IMR-90 (cell line): ENCODE measurements around the gene TNS3. TPM values are rescaled to one million over a fixed set of nuclear protein-coding genes. Genes with fewer than 3 reads are reported as not detected.
A peak's percentile ranks its signal among the peaks of the same experiment; 100 is the strongest.

Source experiments
- ATAC-seq: fragments of 200-7000 bp; cut with Tn5 transposase; 2 replicates; pipeline ENCODE4 v1.9.1; 2020; ENCODE audit warnings: low read depth, mild to moderate bottlenecking, moderate library complexity
- BruUV-seq: library from RNA; stranded (reverse); fragments of 400-500 nt; replicated peaks from 2 replicates; lab custom pipeline; 2021; lab: Mats Ljungman, UMichigan
- CTCF ChIA-PET: fragments of 300-600 bp; formaldehyde crosslinking; extraction: SDS; loops from one replicate; lab custom pipeline; 2021; ENCODE audit warnings: antibody characterized with exemption; lab: Yijun Ruan, JAX
- POLR2A ChIA-PET: fragments of 300-600 bp; sonication (Branson Sonifier 250); formaldehyde crosslinking; loops from one replicate; lab custom pipeline; 2022; ENCODE audit warnings: antibody characterized with exemption; ENCODE audit not compliant: unreplicated experiment; lab: Charles Lee
- DNase-seq: peaks from one replicate; pipeline ENCODE4 v3.0.0; 2013
- H2AFZ ChIP-seq: replicated peaks from 2 replicates; pipeline ENCODE3; 2013; ENCODE audit warnings: low read length, mild to moderate bottlenecking; ENCODE audit not compliant: poor library complexity
- H2AK5ac ChIP-seq: 2 replicates; pipeline ENCODE4 v1.6.1; 2013; ENCODE audit warnings: low read depth, low read length, inconsistent platforms
- H2AK9ac ChIP-seq: replicated peaks from 2 replicates; pipeline ENCODE3; 2013; ENCODE audit warnings: mild to moderate bottlenecking, low read depth, low read length, moderate library complexity; ENCODE audit not compliant: poor library complexity
- H2BK120ac ChIP-seq: 2 replicates; pipeline ENCODE4 v1.6.1; 2013; ENCODE audit warnings: low read depth, low read length, inconsistent platforms
- H2BK15ac ChIP-seq: 3 replicates; pipeline ENCODE4 v1.6.1; 2013; ENCODE audit warnings: low read depth, low read length, inconsistent platforms
- H2BK20ac ChIP-seq: 2 replicates; pipeline ENCODE4 v1.6.1; 2013; ENCODE audit warnings: low read depth, mild to moderate bottlenecking, inconsistent platforms, low read length, moderate library complexity
- H2BK5ac ChIP-seq: 2 replicates; pipeline ENCODE4 v1.6.1; 2013; ENCODE audit warnings: mild to moderate bottlenecking, low read depth, low read length, inconsistent platforms; ENCODE audit not compliant: poor library complexity, severe bottlenecking
- H3K14ac ChIP-seq: replicated peaks from 2 replicates; pipeline ENCODE4 v1.6.1; 2013; ENCODE audit warnings: low read depth, low read length, inconsistent platforms
- H3K18ac ChIP-seq: 2 replicates; pipeline ENCODE4 v1.6.1; 2013; ENCODE audit warnings: low read depth, low read length, control low read depth
- H3K23ac ChIP-seq: 2 replicates; pipeline ENCODE4 v1.6.1; 2013; ENCODE audit warnings: low read depth, low read length, inconsistent platforms
- H3K27ac ChIP-seq: 2 replicates; pipeline ENCODE4 v1.5.1; 2013; ENCODE audit warnings: mild to moderate bottlenecking, control low read depth, low read length; ENCODE audit not compliant: insufficient read depth
- H3K27me3 ChIP-seq: 2 replicates; pipeline ENCODE4 v1.6.1; 2013; ENCODE audit warnings: low read length; ENCODE audit not compliant: control insufficient read depth, insufficient read depth
- H3K36me3 ChIP-seq: 2 replicates; pipeline ENCODE4 v1.6.1; 2013; ENCODE audit warnings: low read length, mixed read lengths; ENCODE audit not compliant: control insufficient read depth, insufficient read depth
- H3K4ac ChIP-seq: 2 replicates; pipeline ENCODE4 v1.6.1; 2013; ENCODE audit warnings: low read depth, low read length, inconsistent platforms
- H3K4me1 ChIP-seq: 2 replicates; pipeline ENCODE4 v1.6.1; 2013; ENCODE audit warnings: low read length, mixed read lengths; ENCODE audit not compliant: control insufficient read depth, insufficient read depth
- H3K4me2 ChIP-seq: 2 replicates; pipeline ENCODE4 v1.6.1; 2013; ENCODE audit warnings: low read depth, mild to moderate bottlenecking, control low read depth, low read length, moderate library complexity
- H3K4me3 ChIP-seq: 2 replicates; pipeline ENCODE4 v1.5.1; 2013; ENCODE audit warnings: low read depth, mild to moderate bottlenecking, control low read depth, low read length, moderate library complexity; ENCODE audit not compliant: insufficient read depth
- H3K56ac ChIP-seq: 2 replicates; pipeline ENCODE4 v1.6.1; 2013; ENCODE audit warnings: low read length, inconsistent platforms; ENCODE audit not compliant: insufficient read depth; ENCODE audit errors: extremely low read depth
- H3K79me1 ChIP-seq, 2 experiments: 2 replicates each; pipeline ENCODE4 v1.6.1; 2013; ENCODE audit warnings: low read length in 2 of 2, inconsistent platforms in 1 of 2, low read depth in 1 of 2
- H3K9ac ChIP-seq: 2 replicates; pipeline ENCODE4 v1.6.1; 2013; ENCODE audit warnings: low read depth, low read length, control low read depth
- H3K9me1 ChIP-seq: 2 replicates; pipeline ENCODE4 v1.6.1; 2013; ENCODE audit warnings: low read length, inconsistent platforms; ENCODE audit not compliant: insufficient read depth
- H3K9me3 ChIP-seq: 2 replicates; pipeline ENCODE4 v1.6.1; 2013; ENCODE audit warnings: low read length; ENCODE audit not compliant: control insufficient read depth, insufficient read depth
- H4K20me1 ChIP-seq: 2 replicates; pipeline ENCODE4 v1.6.1; 2013; ENCODE audit warnings: low read length, inconsistent platforms; ENCODE audit not compliant: insufficient read depth
- H4K5ac ChIP-seq: 2 replicates; pipeline ENCODE4 v1.6.1; 2013; ENCODE audit warnings: mild to moderate bottlenecking, low read depth, low read length, control low read depth
- H4K8ac ChIP-seq, 2 experiments: 2 replicates each; pipeline ENCODE4 v1.6.1; 2013; ENCODE audit warnings: low read depth in 2 of 2, low read length in 2 of 2, control low read depth in 1 of 2, inconsistent platforms in 1 of 2
- H4K91ac ChIP-seq: 2 replicates; pipeline ENCODE4 v1.6.1; 2013; ENCODE audit warnings: low read depth, low read length, inconsistent platforms; ENCODE audit not compliant: insufficient read depth
- CEBPB ChIP-seq: IDR thresholded peaks from 2 replicates; pipeline ENCODE4 v1.6.1; 2012; ENCODE audit warnings: low read depth, low read length, improper control_type of control experiment
- CHD1 ChIP-seq: IDR thresholded peaks from 2 replicates; pipeline ENCODE4 v1.6.1; 2012; ENCODE audit warnings: low read depth, low read length, improper control_type of control experiment
- NFE2L2 ChIP-seq: fragments of 150-350 bp; IDR thresholded peaks from 2 replicates; pipeline ENCODE4 v1.6.1; 2016; ENCODE audit warnings: low read depth, mild to moderate bottlenecking, low read length
- POLR2A ChIP-seq: IDR thresholded peaks from 2 replicates; pipeline ENCODE4 v1.6.1; 2012; ENCODE audit warnings: mild to moderate bottlenecking, low read depth, low read length
- WGBS, 2 experiments: methylation state at CpG; one replicate each; pipeline versions ENCODE4 v1.1.5 to v1.1.7; 2013; ENCODE audit warnings: missing lambda C conversion rate in 2 of 2; ENCODE audit not compliant: insufficient read length in 1 of 2; ENCODE audit errors: extremely low coverage in 2 of 2; 5-methylcytosine and 5-hydroxymethylcytosine counted together
- dilution Hi-C: fragments of 300-500 bp; cut with HindIII; formaldehyde crosslinking; loops from one replicate; pipeline ENCODE4 v1.14.3; 2018; ENCODE audit warnings: low sequenced_read_pairs; ENCODE audit not compliant: unreplicated experiment
- in situ Hi-C: fragments of 300-500 bp; cut with MboI; formaldehyde crosslinking; loops from 3 replicates; pipeline ENCODE4 v1.14.3; 2019; ENCODE audit warnings: low sequenced_read_pairs, inconsistent platforms, mixed read lengths
- intact Hi-C: fragments of 100-400 bp; cut with micrococcal nuclease; formaldehyde crosslinking; loops from 2 replicates; pipeline ENCODE4 v1.10.0; 2022
- polyA plus RNA-seq, 3 experiments: library from polyadenylated mRNA; depleted of rRNA; stranded (reverse); fragments of >200 nt; gene quantifications; 2 replicates each; pipeline ENCODE4 v1.2.3, GENCODE V29; 2012; ENCODE audit warnings: low replicate concordance in 1 of 3
- total RNA-seq: library from RNA; depleted of rRNA; stranded (reverse); fragments of >200 nt; gene quantifications from 2 replicates; pipeline ENCODE4 v1.2.3, GENCODE V29; 2012
- TF ChIP-seq, protein P1 (sequence below): fragments of 150-350 bp; IDR thresholded peaks from 2 replicates; pipeline ENCODE4 v1.6.1; 2016; ENCODE audit warnings: low read depth, mild to moderate bottlenecking, low read length, moderate library complexity, borderline replicate concordance
- TF ChIP-seq, protein P2 (sequence below): conservative IDR thresholded peaks from 2 replicates; pipeline ENCODE4 v1.5.1; 2012; ENCODE audit warnings: mild to moderate bottlenecking, low read depth, low read length, improper control_type of control experiment

TNS3 gene
- total and polyA plus RNA-seq, 2 of the 4 experiments (the other 2 are of a cell fraction), result 64.3 to 79.2 TPM

DNA sequence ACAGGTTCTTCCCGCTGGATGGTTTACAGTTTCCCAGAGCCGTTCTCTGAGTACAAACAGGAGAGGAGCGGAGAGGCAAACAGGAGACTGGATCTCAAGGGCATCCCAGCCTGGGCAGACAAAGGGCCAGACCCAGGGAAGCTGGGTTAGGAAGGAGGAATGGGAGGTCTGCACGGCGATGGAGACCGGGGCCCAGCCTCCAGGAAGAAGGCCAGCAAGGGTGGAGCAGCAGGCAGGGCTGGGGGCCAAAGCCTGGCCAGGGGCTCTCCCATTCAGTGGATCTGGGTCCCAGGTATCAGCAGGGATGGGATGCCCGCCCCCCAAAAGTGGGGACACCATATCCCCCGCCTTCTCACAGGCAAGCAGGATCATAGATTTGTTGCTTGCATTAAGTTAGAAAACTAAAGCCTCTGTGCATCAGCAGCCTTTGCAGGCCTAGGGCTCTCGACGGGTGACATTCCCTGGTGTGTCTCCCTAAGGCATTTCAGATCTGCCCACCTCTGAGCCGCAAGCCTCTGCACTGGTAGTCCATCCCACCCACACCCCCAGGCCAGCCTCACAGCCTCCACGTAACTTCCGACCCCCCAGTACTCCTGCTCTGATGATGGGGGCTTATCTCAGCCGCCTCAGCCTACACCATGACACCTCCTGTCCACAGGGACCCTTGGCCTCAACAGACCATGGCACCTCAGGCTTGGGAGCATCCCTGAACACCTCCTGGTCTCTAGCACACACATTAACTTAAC lies 59.9 kb downstream of the TNS3 start:
- Histone ChIP-seq H4K91ac (peak overlapping the region; percentile 44), H3K36me3 (peaks cover 48% of the 10 kb centered on the region), H4K20me1 (peaks cover 53% of the 10 kb centered on the region; the same call in 1 of the 2 replicates), H2BK15ac (no peak overlapping the region), H3K4me2 (no peak overlapping the region), H3K9me1 (peaks cover 58% of the 10 kb centered on the region), H3K79me1 (peaks cover 34 to 88% of the 10 kb centered on the region in 2 experiments), H2BK20ac (no peak overlapping the region), H3K4me3 (no peak overlapping the region), H3K18ac (no peak overlapping the region), H3K23ac (no peak overlapping the region; the same call in 1 of the 2 replicates), H3K56ac (no peak overlapping the region), H2AK5ac (0 out of 2 replicates have a peak overlapping the region, but pooled peaks have one; percentile 20), H4K5ac (no peak overlapping the region), H2AFZ (peak overlapping the region; percentile 8), H3K27ac (no peak overlapping the region), H3K14ac (no peak overlapping the region), H3K4me1 (peaks cover 21% of the 10 kb centered on the region), H3K9ac (no peak overlapping the region), H2AK9ac (peak overlapping the region; percentile 23), H3K9me3 (no peaks in the 10 kb centered on the region), H3K4ac (peak overlapping the region; percentile 91; the same call in 1 of the 2 replicates), H3K27me3 (no peaks in the 10 kb centered on the region), H2BK5ac (no peak overlapping the region), H4K8ac (no peak overlapping the region), H2BK120ac (no peak overlapping the region; the same call in 1 of the 2 replicates)
- ChIA-PET CTCF (no interaction called here), POLR2A (no interaction called here)
- DNase-seq (no peak), ATAC-seq (no peak)
- BruUV-seq, result no TSS peak
- TF ChIP-seq NFE2L2 (no peak), CHD1 (no peak), POLR2A (no peak), CEBPB (no peak)
- TF ChIP-seq, protein P1, sequence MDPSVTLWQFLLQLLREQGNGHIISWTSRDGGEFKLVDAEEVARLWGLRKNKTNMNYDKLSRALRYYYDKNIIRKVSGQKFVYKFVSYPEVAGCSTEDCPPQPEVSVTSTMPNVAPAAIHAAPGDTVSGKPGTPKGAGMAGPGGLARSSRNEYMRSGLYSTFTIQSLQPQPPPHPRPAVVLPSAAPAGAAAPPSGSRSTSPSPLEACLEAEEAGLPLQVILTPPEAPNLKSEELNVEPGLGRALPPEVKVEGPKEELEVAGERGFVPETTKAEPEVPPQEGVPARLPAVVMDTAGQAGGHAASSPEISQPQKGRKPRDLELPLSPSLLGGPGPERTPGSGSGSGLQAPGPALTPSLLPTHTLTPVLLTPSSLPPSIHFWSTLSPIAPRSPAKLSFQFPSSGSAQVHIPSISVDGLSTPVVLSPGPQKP, result no peak
- TF ChIP-seq, protein P2, sequence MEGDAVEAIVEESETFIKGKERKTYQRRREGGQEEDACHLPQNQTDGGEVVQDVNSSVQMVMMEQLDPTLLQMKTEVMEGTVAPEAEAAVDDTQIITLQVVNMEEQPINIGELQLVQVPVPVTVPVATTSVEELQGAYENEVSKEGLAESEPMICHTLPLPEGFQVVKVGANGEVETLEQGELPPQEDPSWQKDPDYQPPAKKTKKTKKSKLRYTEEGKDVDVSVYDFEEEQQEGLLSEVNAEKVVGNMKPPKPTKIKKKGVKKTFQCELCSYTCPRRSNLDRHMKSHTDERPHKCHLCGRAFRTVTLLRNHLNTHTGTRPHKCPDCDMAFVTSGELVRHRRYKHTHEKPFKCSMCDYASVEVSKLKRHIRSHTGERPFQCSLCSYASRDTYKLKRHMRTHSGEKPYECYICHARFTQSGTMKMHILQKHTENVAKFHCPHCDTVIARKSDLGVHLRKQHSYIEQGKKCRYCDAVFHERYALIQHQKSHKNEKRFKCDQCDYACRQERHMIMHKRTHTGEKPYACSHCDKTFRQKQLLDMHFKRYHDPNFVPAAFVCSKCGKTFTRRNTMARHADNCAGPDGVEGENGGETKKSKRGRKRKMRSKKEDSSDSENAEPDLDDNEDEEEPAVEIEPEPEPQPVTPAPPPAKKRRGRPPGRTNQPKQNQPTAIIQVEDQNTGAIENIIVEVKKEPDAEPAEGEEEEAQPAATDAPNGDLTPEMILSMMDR, result no peak
- dilution Hi-C loops (no loop called here), in situ Hi-C loops (no loop called here), intact Hi-C loops (no loop called here)
- 88% methylated on average over 6 of the region's 14 CpGs; no CpG with 5 or more reads in 1 of the 2 experiments for WGBS, 2 experiments
